BLaER1 (cell line): Measurements from ENCODE around the gene MBP.

ENCODE experiments used
- H3K27ac ChIP-seq: shearing (Covaris generic); formaldehyde crosslinking; 2 replicates; pipeline ENCODE4 v1.8.1; 2022
- H3K27me3 ChIP-seq: shearing (Covaris generic); formaldehyde crosslinking; 2 replicates; pipeline ENCODE4 v1.8.1; 2022
- H3K36me3 ChIP-seq: shearing (Covaris generic); formaldehyde crosslinking; 2 replicates; pipeline ENCODE4 v1.8.1; 2022
- H3K4me1 ChIP-seq: shearing (Covaris generic); formaldehyde crosslinking; 2 replicates; pipeline ENCODE4 v1.8.1; 2022
- H3K4me2 ChIP-seq: shearing (Covaris generic); formaldehyde crosslinking; 2 replicates; pipeline ENCODE4 v1.8.1; 2022
- H3K4me3 ChIP-seq: shearing (Covaris generic); formaldehyde crosslinking; 2 replicates; pipeline ENCODE4 v1.8.1; 2022
- H3K9ac ChIP-seq: shearing (Covaris generic); formaldehyde crosslinking; 2 replicates; pipeline ENCODE4 v1.8.1; 2022
- H3K9me3 ChIP-seq: shearing (Covaris generic); formaldehyde crosslinking; 2 replicates; pipeline ENCODE4 v1.8.1; 2022
- H4K20me1 ChIP-seq: shearing (Covaris generic); formaldehyde crosslinking; 2 replicates; pipeline ENCODE4 v1.8.1; 2022
- Cebpa-rat ChIP-seq: shearing (Covaris generic); IDR thresholded peaks from 2 replicates; pipeline ENCODE4 v1.8.1; 2022

The MBP gene

DNA sequence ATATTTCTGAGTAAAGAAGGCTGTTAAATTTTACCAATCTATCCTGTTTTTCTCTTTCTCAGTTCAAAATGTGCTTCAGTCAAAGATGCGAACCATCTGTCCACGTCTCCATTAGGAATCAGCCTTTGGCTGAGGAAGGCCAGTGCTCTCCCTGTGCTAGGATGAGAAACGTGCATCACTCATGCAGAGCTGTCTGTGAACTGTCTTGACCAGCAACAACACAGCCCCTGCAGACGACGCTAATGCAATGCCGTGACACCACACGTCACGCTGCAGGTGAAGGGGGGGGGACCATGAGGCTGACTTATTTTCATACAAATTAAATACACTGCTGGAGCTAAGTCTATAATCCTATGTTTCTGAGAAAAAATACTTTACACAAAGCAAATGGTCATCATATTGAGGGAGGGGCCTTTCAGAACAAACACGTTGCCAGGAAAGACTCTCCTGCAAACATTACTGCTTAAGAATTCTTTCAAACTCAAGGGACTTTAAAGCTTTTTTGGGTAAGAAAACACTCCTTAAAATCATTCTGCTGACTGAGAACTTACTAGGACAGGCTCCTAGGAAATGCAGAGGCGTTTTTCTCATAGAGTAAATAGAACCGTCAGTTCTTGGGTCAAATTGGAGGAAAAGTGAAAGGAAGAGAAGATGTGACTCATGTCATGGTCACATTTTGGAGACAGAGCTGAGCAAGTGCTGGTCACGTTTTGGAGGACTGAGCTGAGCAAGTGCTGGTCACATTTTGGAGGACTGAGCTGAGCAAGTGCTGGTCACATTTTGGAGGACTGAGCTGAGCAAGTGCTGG, 97.0 kb downstream of the MBP start:
- H3K27ac ChIP-seq, result no peak overlapping the region
- H3K4me1 ChIP-seq, result peaks cover 19% of the 10 kb centered on the region
- no peaks in the 10 kb centered on the region; the same call in 1 of the 2 replicates for H3K9me3 ChIP-seq
- no peak overlapping the region for H3K4me2 ChIP-seq
- H3K36me3 ChIP-seq, result peaks cover 82% of the 10 kb centered on the region
- H4K20me1 ChIP-seq, result peaks cover 89% of the 10 kb centered on the region
- no peak overlapping the region for H3K4me3 ChIP-seq
- no peak overlapping the region for H3K9ac ChIP-seq
- no peaks in the 10 kb centered on the region for H3K27me3 ChIP-seq
- no peak for TF ChIP-seq Cebpa-rat

DNA sequence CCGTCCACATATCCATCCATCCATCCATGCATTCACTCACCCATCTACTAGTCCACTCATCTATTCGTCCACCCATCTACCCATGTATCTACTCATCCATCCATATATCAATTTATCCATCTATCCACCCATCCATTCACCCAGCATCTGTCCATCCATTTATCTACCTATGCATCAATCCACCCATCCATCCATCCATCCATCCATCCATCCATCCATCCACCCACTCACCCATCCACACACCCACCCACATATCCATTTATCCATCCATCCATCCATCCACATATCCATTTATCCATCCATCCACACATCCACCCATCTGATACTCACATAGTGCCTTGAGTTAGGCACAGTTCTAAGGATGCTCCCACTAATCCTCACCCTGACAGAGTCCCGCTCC, 99.0 kb downstream of the MBP start:
- no peak for TF ChIP-seq Cebpa-rat
- Histone ChIP-seq H3K27me3 (no peaks in the 10 kb centered on the region), H3K9me3 (peaks cover 10% of the 10 kb centered on the region), H4K20me1 (peaks cover 78% of the 10 kb centered on the region), H3K27ac (no peak overlapping the region), H3K4me3 (no peak overlapping the region), H3K36me3 (peaks cover 88% of the 10 kb centered on the region), H3K9ac (no peak overlapping the region), H3K4me1 (peaks cover 19% of the 10 kb centered on the region), H3K4me2 (no peak overlapping the region)

DNA sequence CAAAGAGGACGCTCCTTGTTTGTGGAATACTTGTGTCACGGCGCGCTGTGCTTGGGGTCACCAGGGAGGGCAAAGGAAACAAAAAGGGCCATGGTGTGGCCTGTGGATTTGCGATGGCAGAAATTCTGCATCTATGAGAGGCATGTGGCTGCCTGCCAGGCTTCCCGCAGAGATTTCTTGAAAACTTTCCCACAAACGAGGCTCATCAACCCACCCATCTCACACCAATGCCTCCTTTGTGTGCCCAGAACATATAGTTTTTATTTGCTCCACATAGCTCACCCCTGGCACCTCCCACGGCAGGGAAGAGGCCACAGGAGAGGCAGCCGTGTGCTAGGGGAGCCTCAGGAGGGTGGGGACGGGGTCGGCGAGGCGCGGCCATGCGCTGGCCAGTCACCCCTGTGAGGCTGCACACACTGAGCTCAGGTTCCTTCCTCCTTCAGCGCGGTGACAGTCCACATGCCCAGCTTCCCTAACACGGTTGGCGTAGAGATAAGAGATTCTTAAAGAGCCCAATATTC, 100.3 kb downstream of the MBP start:
- Histone ChIP-seq H3K9ac (no peak overlapping the region), H3K4me2 (peak overlapping the region; percentile 24), H3K27ac (0 out of 2 replicates have a peak overlapping the region, but pooled peaks have one; percentile 9), H4K20me1 (peaks cover 69% of the 10 kb centered on the region), H3K9me3 (peaks cover 10% of the 10 kb centered on the region), H3K27me3 (no peaks in the 10 kb centered on the region), H3K4me3 (no peak overlapping the region), H3K36me3 (peaks cover 81% of the 10 kb centered on the region), H3K4me1 (peaks cover 19% of the 10 kb centered on the region)
- TF ChIP-seq Cebpa-rat, result no peak

DNA sequence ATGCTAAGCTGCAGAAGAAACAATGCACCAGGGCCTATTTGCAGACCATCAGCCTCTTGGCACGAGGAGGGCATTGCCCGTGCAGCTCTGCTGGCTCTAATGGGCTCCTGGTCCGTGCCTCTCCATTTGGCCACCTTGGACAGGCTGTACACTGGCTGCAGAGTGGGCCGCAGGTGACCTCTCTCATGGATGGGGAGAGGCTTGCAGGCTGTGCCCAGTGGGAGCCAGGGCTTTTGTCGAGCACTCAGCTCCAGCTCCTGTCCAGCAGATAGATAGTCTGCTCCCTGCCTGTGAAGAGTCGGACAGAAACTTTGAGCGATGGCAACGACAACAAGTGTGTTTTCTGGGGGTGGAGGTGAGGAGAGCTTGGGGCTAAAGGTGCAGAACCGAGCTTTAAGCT, 100.9 kb downstream of the MBP start:
- Histone ChIP-seq H3K4me3 (no peak overlapping the region), H3K4me1 (peaks cover 19% of the 10 kb centered on the region), H4K20me1 (peaks cover 69% of the 10 kb centered on the region), H3K27ac (0 out of 2 replicates have a peak overlapping the region, but pooled peaks have one; percentile 9), H3K9ac (no peak overlapping the region), H3K9me3 (peaks cover 10% of the 10 kb centered on the region), H3K36me3 (peaks cover 81% of the 10 kb centered on the region), H3K4me2 (no peak overlapping the region), H3K27me3 (no peaks in the 10 kb centered on the region)
- no peak for TF ChIP-seq Cebpa-rat

DNA sequence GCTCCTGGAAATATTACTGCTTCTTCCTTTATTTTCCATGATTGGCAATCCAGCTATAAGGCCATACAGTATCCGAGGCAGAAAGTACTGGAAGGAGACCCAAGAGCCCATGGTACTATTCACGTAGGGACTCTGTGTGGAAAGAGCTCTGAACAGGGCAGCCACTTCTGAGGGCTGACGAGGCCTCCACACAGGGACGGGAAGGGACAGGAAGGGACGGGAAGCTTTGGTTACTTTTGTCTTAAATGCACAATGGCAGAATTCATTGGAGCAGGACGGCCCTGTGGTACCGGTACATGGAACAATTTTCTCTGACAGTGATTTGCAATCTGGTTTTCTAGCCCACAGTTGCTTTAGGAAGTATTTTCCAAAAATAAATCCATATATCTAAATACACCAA, 102.4 kb downstream of the MBP start:
- no peak overlapping the region for H3K4me2 ChIP-seq
- H4K20me1 ChIP-seq, result peaks cover 74% of the 10 kb centered on the region
- TF ChIP-seq Cebpa-rat, result no peak

DNA sequence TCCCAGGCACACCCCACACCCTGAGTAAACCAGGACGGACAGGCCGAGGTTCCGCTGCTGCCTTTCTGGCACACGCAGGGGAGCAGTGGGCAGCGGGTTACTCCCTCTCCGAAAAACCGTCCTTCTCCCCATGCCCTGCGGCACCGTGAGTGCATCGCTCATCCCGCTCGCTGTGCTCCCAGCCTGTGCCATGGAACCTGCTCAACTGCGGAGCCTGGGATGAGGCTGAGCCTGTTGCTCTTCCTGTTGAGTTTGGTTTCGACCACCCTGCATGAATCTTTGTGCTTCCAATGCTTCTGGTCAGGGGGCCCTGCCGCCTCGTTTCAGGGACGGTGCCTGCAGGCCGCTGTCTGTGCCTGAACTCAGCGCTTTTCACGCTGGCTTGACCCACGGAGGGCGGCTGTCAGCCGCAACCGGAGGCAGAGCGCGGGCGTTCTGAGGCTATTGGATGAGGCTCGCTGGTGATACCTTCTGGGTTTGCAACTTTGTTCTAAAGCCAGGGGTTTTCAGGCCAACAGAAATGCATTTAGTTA, 106.7 kb downstream of the MBP start:
- no peak overlapping the region for H3K4me2 ChIP-seq
- H3K4me3 ChIP-seq, result no peak overlapping the region
- H3K4me1 ChIP-seq, result peaks cover 53% of the 10 kb centered on the region
- peaks cover 53% of the 10 kb centered on the region for H3K36me3 ChIP-seq
- no peak overlapping the region for H3K9ac ChIP-seq
- no peaks in the 10 kb centered on the region for H3K27me3 ChIP-seq
- H3K9me3 ChIP-seq, result peaks cover 10% of the 10 kb centered on the region
- H4K20me1 ChIP-seq, result peaks cover 62% of the 10 kb centered on the region
- no peak for TF ChIP-seq Cebpa-rat
- H3K27ac ChIP-seq, result no peak overlapping the region

More for the DNA sequence above, 102.4 kb downstream of the MBP start:
- H3K4me1 ChIP-seq, result peaks cover 29% of the 10 kb centered on the region
- no peak overlapping the region for H3K4me3 ChIP-seq
- H3K36me3 ChIP-seq, result peaks cover 84% of the 10 kb centered on the region
- no peaks in the 10 kb centered on the region for H3K27me3 ChIP-seq
- H3K9ac ChIP-seq, result no peak overlapping the region
- no peak overlapping the region for H3K27ac ChIP-seq
- peaks cover 10% of the 10 kb centered on the region for H3K9me3 ChIP-seq

DNA sequence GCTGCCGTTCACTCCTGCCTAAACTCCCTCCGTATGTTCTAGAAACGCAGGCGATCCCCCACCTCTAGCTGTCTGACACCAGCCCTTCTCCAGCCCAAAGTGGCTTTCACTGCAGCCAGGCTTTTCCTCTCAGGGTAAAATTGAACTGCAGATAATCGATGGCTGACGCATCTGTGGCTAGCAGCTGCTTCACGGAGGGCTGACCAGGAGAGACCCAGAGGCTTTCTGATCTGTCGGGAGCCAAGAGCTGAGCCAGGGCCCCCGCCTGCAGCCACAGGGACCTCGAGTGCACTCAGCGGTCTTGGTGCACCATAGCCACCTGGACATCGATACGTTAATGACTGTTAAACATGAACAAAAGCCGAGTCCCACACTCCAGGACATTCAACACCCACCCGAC, 107.5 kb downstream of the MBP start:
- Histone ChIP-seq H3K27me3 (no peaks in the 10 kb centered on the region), H4K20me1 (peaks cover 62% of the 10 kb centered on the region), H3K9me3 (peaks cover 8% of the 10 kb centered on the region), H3K9ac (no peak overlapping the region), H3K4me3 (no peak overlapping the region), H3K36me3 (peaks cover 45% of the 10 kb centered on the region), H3K4me1 (peaks cover 61% of the 10 kb centered on the region), H3K4me2 (peak overlapping the region; percentile 88; the same call in 1 of the 2 replicates), H3K27ac (peak overlapping the region; percentile 75)
- TF ChIP-seq Cebpa-rat, result no peak

DNA sequence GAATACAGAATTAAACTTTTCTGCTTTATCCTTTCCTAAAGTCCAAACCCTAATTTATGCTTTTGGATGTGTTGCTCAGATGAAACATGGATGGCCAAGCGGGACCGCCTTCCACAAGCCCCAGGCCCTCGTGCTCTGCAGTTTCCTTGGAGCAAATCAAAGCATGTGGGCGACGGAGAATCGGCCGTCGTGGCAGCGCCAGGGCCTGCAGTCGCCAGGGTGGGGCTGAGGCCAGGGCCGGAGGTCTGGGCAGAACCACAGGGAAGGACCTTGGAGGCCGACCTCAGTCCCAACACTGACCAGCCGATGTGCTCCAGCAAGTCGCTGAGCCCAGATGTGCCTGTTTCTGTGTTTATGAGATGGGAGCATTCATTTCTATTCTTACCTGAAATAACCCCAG, 108.1 kb downstream of the MBP start:
- H4K20me1 ChIP-seq, result peaks cover 66% of the 10 kb centered on the region
- H3K9ac ChIP-seq, result no peak overlapping the region
- H3K27ac ChIP-seq, result peak overlapping the region; percentile 75
- no peak overlapping the region for H3K4me3 ChIP-seq
- no peaks in the 10 kb centered on the region for H3K27me3 ChIP-seq
- H3K4me1 ChIP-seq, result peaks cover 68% of the 10 kb centered on the region
- no peak for TF ChIP-seq Cebpa-rat
- H3K36me3 ChIP-seq, result peaks cover 44% of the 10 kb centered on the region
- H3K4me2 ChIP-seq, result peak overlapping the region; percentile 88
- peaks cover 1% of the 10 kb centered on the region; the same call in 1 of the 2 replicates for H3K9me3 ChIP-seq

DNA sequence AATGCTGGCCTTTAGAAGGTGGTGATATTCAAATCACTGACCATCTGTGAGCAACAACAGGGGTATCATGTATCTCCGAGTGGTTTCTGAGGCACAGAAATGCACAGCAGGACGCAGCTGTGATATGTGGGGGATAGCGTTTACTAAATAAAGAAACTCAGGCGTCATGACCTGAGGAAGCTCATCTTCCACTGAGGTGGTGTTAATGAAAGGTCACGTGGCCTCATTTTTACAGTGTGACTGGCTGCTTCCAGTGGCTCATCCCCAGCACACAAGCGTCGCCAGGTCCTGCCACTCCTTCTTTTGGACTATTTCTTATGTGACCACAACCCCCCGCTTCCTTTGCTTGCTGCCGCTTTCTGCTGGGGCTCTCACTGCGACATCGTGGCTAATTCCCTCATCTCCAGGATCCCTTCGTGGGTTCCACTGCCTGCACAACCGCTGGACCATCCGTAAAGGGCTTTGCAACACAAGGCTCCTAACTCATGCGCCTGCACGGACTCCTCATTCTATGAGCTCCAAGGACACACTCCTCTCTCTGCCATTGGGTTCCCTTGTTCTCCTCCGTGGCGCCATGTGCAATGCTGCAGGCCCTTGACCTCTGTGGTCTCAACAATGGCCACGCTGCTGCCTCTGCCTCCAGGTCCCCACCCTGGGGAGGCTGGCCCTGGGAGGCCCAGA, 109.3 kb downstream of the MBP start:
- Histone ChIP-seq H3K27ac (peak overlapping the region; percentile 75), H4K20me1 (peaks cover 68% of the 10 kb centered on the region), H3K9ac (peak overlapping the region; percentile 49; the same call in 1 of the 2 replicates), H3K4me1 (peaks cover 68% of the 10 kb centered on the region), H3K4me3 (peak overlapping the region; percentile 34; the same call in 1 of the 2 replicates), H3K4me2 (peak overlapping the region; percentile 88), H3K27me3 (no peaks in the 10 kb centered on the region), H3K9me3 (no peaks in the 10 kb centered on the region), H3K36me3 (peaks cover 54% of the 10 kb centered on the region)
- TF ChIP-seq Cebpa-rat, result no peak
